ENCODE data around the gene UGT1A6. TPM values are rescaled to one million over a fixed set of nuclear protein-coding genes. Genes with fewer than 3 reads are reported as not detected.
A peak's percentile ranks its signal among the peaks of the same experiment; 100 is the strongest.

The UGT1A6 gene
- total and polyA plus RNA-seq, 2 of the 13 experiments (the other 11 are each of a cell fraction or from before 2014, with no cell fraction given) = 0.25 TPM; not detected in 1

- 0 out of 2 replicates have a peak, but pooled peaks have one; percentile 30 for TF ChIP-seq HHEX (CRISPR knock-in tag; IDR thresholded peaks at IDR 0.05)
- TF ChIP-seq, protein P1, sequence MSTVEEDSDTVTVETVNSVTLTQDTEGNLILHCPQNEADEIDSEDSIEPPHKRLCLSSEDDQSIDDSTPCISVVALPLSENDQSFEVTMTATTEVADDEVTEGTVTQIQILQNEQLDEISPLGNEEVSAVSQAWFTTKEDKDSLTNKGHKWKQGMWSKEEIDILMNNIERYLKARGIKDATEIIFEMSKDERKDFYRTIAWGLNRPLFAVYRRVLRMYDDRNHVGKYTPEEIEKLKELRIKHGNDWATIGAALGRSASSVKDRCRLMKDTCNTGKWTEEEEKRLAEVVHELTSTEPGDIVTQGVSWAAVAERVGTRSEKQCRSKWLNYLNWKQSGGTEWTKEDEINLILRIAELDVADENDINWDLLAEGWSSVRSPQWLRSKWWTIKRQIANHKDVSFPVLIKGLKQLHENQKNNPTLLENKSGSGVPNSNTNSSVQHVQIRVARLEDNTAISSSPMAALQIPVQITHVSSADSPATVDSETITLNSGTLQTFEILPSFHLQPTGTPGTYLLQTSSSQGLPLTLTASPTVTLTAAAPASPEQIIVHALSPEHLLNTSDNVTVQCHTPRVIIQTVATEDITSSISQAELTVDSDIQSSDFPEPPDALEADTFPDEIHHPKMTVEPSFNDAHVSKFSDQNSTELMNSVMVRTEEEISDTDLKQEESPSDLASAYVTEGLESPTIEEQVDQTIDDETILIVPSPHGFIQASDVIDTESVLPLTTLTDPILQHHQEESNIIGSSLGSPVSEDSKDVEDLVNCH (CRISPR knock-in tag; IDR thresholded peaks at IDR 0.05) = peak; percentile 49; the same call in 1 of the 2 replicates
- TF ChIP-seq MXD4 (CRISPR knock-in tag; IDR thresholded peaks at IDR 0.05) = peak; percentile 38; the same call in 1 of the 2 replicates
- TF ChIP-seq PHF21A (CRISPR knock-in tag; IDR thresholded peaks at IDR 0.05) = peak; percentile 14; the same call in 1 of the 2 replicates
- TF ChIP-seq ZKSCAN8 (CRISPR knock-in tag; IDR thresholded peaks at IDR 0.05; ENCODE audit: borderline replicate concordance) = 0 out of 2 replicates have a peak, but pooled peaks have one; percentile 23
- TF ChIP-seq, protein P2, sequence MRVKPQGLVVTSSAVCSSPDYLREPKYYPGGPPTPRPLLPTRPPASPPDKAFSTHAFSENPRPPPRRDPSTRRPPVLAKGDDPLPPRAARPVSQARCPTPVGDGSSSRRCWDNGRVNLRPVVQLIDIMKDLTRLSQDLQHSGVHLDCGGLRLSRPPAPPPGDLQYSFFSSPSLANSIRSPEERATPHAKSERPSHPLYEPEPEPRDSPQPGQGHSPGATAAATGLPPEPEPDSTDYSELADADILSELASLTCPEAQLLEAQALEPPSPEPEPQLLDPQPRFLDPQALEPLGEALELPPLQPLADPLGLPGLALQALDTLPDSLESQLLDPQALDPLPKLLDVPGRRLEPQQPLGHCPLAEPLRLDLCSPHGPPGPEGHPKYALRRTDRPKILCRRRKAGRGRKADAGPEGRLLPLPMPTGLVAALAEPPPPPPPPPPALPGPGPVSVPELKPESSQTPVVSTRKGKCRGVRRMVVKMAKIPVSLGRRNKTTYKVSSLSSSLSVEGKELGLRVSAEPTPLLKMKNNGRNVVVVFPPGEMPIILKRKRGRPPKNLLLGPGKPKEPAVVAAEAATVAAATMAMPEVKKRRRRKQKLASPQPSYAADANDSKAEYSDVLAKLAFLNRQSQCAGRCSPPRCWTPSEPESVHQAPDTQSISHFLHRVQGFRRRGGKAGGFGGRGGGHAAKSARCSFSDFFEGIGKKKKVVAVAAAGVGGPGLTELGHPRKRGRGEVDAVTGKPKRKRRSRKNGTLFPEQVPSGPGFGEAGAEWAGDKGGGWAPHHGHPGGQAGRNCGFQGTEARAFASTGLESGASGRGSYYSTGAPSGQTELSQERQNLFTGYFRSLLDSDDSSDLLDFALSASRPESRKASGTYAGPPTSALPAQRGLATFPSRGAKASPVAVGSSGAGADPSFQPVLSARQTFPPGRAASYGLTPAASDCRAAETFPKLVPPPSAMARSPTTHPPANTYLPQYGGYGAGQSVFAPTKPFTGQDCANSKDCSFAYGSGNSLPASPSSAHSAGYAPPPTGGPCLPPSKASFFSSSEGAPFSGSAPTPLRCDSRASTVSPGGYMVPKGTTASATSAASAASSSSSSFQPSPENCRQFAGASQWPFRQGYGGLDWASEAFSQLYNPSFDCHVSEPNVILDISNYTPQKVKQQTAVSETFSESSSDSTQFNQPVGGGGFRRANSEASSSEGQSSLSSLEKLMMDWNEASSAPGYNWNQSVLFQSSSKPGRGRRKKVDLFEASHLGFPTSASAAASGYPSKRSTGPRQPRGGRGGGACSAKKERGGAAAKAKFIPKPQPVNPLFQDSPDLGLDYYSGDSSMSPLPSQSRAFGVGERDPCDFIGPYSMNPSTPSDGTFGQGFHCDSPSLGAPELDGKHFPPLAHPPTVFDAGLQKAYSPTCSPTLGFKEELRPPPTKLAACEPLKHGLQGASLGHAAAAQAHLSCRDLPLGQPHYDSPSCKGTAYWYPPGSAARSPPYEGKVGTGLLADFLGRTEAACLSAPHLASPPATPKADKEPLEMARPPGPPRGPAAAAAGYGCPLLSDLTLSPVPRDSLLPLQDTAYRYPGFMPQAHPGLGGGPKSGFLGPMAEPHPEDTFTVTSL (CRISPR knock-in tag; IDR thresholded peaks at IDR 0.05; ENCODE audit: borderline replicate concordance) = peak; percentile 87
- TF ChIP-seq, protein P3, sequence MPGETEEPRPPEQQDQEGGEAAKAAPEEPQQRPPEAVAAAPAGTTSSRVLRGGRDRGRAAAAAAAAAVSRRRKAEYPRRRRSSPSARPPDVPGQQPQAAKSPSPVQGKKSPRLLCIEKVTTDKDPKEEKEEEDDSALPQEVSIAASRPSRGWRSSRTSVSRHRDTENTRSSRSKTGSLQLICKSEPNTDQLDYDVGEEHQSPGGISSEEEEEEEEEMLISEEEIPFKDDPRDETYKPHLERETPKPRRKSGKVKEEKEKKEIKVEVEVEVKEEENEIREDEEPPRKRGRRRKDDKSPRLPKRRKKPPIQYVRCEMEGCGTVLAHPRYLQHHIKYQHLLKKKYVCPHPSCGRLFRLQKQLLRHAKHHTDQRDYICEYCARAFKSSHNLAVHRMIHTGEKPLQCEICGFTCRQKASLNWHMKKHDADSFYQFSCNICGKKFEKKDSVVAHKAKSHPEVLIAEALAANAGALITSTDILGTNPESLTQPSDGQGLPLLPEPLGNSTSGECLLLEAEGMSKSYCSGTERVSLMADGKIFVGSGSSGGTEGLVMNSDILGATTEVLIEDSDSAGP (CRISPR knock-in tag; IDR thresholded peaks at IDR 0.05; ENCODE audit: borderline replicate concordance) = peak; percentile 67; the same call in 1 of the 2 replicates
- TF ChIP-seq, protein P4, sequence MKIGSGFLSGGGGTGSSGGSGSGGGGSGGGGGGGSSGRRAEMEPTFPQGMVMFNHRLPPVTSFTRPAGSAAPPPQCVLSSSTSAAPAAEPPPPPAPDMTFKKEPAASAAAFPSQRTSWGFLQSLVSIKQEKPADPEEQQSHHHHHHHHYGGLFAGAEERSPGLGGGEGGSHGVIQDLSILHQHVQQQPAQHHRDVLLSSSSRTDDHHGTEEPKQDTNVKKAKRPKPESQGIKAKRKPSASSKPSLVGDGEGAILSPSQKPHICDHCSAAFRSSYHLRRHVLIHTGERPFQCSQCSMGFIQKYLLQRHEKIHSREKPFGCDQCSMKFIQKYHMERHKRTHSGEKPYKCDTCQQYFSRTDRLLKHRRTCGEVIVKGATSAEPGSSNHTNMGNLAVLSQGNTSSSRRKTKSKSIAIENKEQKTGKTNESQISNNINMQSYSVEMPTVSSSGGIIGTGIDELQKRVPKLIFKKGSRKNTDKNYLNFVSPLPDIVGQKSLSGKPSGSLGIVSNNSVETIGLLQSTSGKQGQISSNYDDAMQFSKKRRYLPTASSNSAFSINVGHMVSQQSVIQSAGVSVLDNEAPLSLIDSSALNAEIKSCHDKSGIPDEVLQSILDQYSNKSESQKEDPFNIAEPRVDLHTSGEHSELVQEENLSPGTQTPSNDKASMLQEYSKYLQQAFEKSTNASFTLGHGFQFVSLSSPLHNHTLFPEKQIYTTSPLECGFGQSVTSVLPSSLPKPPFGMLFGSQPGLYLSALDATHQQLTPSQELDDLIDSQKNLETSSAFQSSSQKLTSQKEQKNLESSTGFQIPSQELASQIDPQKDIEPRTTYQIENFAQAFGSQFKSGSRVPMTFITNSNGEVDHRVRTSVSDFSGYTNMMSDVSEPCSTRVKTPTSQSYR (CRISPR knock-in tag; IDR thresholded peaks at IDR 0.05; ENCODE audit: borderline replicate concordance) = 0 out of 2 replicates have a peak, but pooled peaks have one; percentile 5
- TF ChIP-seq, protein P5, sequence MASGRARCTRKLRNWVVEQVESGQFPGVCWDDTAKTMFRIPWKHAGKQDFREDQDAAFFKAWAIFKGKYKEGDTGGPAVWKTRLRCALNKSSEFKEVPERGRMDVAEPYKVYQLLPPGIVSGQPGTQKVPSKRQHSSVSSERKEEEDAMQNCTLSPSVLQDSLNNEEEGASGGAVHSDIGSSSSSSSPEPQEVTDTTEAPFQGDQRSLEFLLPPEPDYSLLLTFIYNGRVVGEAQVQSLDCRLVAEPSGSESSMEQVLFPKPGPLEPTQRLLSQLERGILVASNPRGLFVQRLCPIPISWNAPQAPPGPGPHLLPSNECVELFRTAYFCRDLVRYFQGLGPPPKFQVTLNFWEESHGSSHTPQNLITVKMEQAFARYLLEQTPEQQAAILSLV (CRISPR knock-in tag; IDR thresholded peaks at IDR 0.05; ENCODE audit: borderline replicate concordance) = peak; percentile 28; the same call in 1 of the 2 replicates
- peak; percentile 87 for TF ChIP-seq ZNF605 (CRISPR knock-in tag; IDR thresholded peaks at IDR 0.05)
- TF ChIP-seq MAX (IDR thresholded peaks at IDR 0.05) = peak; percentile 56
- peak; percentile 74 for TF ChIP-seq RXRA (CRISPR knock-in tag; IDR thresholded peaks at IDR 0.05)
- TF ChIP-seq ZNF124 (CRISPR knock-in tag; IDR thresholded peaks at IDR 0.05) = 0 out of 2 replicates have a peak, but pooled peaks have one; percentile 21
Observed at GRCh38 chr2:233736868-233737653, 44.4 kb downstream of the UGT1A6 start (continued).

Data from HepG2 (cell line).